Gastroesophageal sphincter (tissue), 4 donors: ENCODE measurements around the gene SYPL1. TPM values are rescaled to one million over a fixed set of nuclear protein-coding genes. Genes with fewer than 3 reads are reported as not detected.

Experiments
- ATAC-seq: fragments of 150-250 bp; one replicate; pipeline ENCODE4 v1.9.1; 2016; ENCODE audit warnings: mild to moderate bottlenecking, moderate library complexity
- H3K27ac ChIP-seq, 4 donors: fragments of 200-600 bp; sonication (generic) in 3 of 4; 1 replicate in 3 of 4; 2 replicates in 1 of 4; pipeline ENCODE4 v1.5.1; 2016 to 2019
- H3K27me3 ChIP-seq: fragments of 200-600 bp; sonication (generic); one replicate; pipeline ENCODE4 v1.5.1; 2019
- H3K36me3 ChIP-seq, 2 donors: fragments of 200-600 bp; sonication (generic); one replicate each; pipeline ENCODE4 v1.5.1; 2019; ENCODE audit warnings: control low read depth in 1 of 2
- H3K4me1 ChIP-seq, 3 donors: fragments of 200-600 bp; sonication (generic); 1 replicate in 2 of 3; 2 replicates in 1 of 3; pipeline ENCODE4 v1.5.1; 2016 to 2019; ENCODE audit warnings: control low read depth in 2 of 3
- H3K4me3 ChIP-seq, 2 donors: fragments of 200-600 bp; sonication (generic); one replicate each; pipeline ENCODE4 v1.5.1; 2019; ENCODE audit warnings: mild to moderate bottlenecking in 1 of 2, moderate library complexity in 1 of 2
- H3K9me3 ChIP-seq, 3 donors: fragments of 200-600 bp; sonication (generic); one replicate each; pipeline ENCODE4 v1.5.1; 2017 to 2019; ENCODE audit warnings: control low read depth in 2 of 3
- CTCF ChIP-seq, 4 experiments: fragments of 200-600 bp in 2 of 4; fragments of 450-650 bp in 2 of 4; sonication (generic) in 1 of 4; IDR thresholded peaks; one replicate each; pipeline ENCODE4 v1.5.1; 2017 to 2019; ENCODE audit warnings: antibody characterized with exemption in 4 of 4, mild to moderate bottlenecking in 2 of 4, moderate library complexity in 2 of 4
- EP300 ChIP-seq: sonication (generic); formaldehyde crosslinking; IDR thresholded peaks from one replicate; pipeline ENCODE4 v1.6.1; 2017; ENCODE audit warnings: antibody characterized with exemption, mild to moderate bottlenecking
- POLR2A ChIP-seq, 2 donors: fragments of 450-650 bp; IDR thresholded peaks; one replicate each; pipeline ENCODE4 v1.6.1; 2017; ENCODE audit warnings: antibody characterized with exemption in 2 of 2, mild to moderate bottlenecking in 2 of 2, moderate library complexity in 1 of 2
- POLR2AphosphoS5 ChIP-seq: sonication (generic); formaldehyde crosslinking; IDR thresholded peaks from one replicate; pipeline ENCODE4 v1.6.1; 2017; ENCODE audit warnings: antibody characterized with exemption
- WGBS, 2 donors: methylation state at CpG; one replicate each; pipeline ENCODE4 v1.1.5; 2018; ENCODE audit warnings: low coverage in 1 of 2; 5-methylcytosine and 5-hydroxymethylcytosine counted together
- total RNA-seq, 4 donors: library from RNA; depleted of rRNA; stranded (reverse); fragments of >200 nt; gene quantifications; one replicate each; pipeline ENCODE4 v1.1.0, GENCODE V29; 2016

The SYPL1 gene
- total RNA-seq, 4 donors from 2014 or later, result 80.0 to 132 (median 93.2) TPM

- ATAC-seq, result no peak
Measured at GRCh38 chr7:106075937-106076336, 36.2 kb downstream of the SYPL1 start.

GRCh38 chr7:106074257-106074656, 37.9 kb downstream of the SYPL1 start:
- TF ChIP-seq POLR2AphosphoS5 (no peak), CTCF (IDR thresholded peaks at IDR 0.05) (no peak), EP300 (no peak), POLR2A (IDR thresholded peaks at IDR 0.05) (no peak)
- H3K9me3 ChIP-seq, result no peaks in the 10 kb centered on the region
- H3K36me3 ChIP-seq, result no peaks in the 10 kb centered on the region
- peak overlapping the region in 2 of 4 donors; percentile 78 to 89 for H3K27ac ChIP-seq
- H3K4me1 ChIP-seq, result peaks cover 9 to 82% (median 29%) of the 10 kb centered on the region in 3 donors
- ATAC-seq, result no peak
- no peaks in the 10 kb centered on the region for H3K27me3 ChIP-seq
- 67 to 79% methylated on average over 3 to 4 of the region's 9 CpGs for WGBS, 2 donors
- H3K4me3 ChIP-seq, result no peak overlapping the region

More at GRCh38 chr7:106075937-106076336, 36.2 kb downstream of the SYPL1 start:
- Histone ChIP-seq H3K27ac (peak overlapping the region in 1 of 4 donors; percentile 53), H3K4me1 (peaks cover 5 to 65% (median 15%) of the 10 kb centered on the region in 3 donors), H3K9me3 (no peaks in the 10 kb centered on the region), H3K27me3 (no peaks in the 10 kb centered on the region), H3K36me3 (no peaks in the 10 kb centered on the region), H3K4me3 (no peak overlapping the region)
- TF ChIP-seq POLR2A (IDR thresholded peaks at IDR 0.05), result no peak
- WGBS, 2 donors, result 22 to 23% methylated on average over 2 of the region's 2 CpGs

GRCh38 chr7:106073701-106074100, 38.4 kb downstream of the SYPL1 start:
- Histone ChIP-seq H3K4me3 (no peak overlapping the region), H3K36me3 (no peaks in the 10 kb centered on the region), H3K27ac (peak overlapping the region in 2 of 4 donors; percentile 78 to 89), H3K27me3 (no peaks in the 10 kb centered on the region), H3K9me3 (no peaks in the 10 kb centered on the region), H3K4me1 (peaks cover 12 to 88% (median 33%) of the 10 kb centered on the region in 3 donors)
- ATAC-seq, result no peak
- 80% methylated on average over 1 of the region's 3 CpGs; no CpG with 5 or more reads in 1 of the 2 donors for WGBS, 2 donors
- TF ChIP-seq POLR2AphosphoS5 (no peak), CTCF (IDR thresholded peaks at IDR 0.05) (no peak), POLR2A (IDR thresholded peaks at IDR 0.05) (no peak), EP300 (no peak)

- TF ChIP-seq CTCF (IDR thresholded peaks at IDR 0.05) (no peak), EP300 (no peak), POLR2A (IDR thresholded peaks at IDR 0.05) (no peak), POLR2AphosphoS5 (no peak)
- ATAC-seq, result no peak
- 68 to 70% methylated on average over 4 of the region's 4 CpGs for WGBS, 2 donors
- Histone ChIP-seq H3K4me1 (peaks cover 15 to 95% (median 36%) of the 10 kb centered on the region in 3 donors), H3K27ac (peak overlapping the region; percentile 11 to 89 (median 82)), H3K36me3 (no peaks in the 10 kb centered on the region), H3K27me3 (no peaks in the 10 kb centered on the region), H3K9me3 (no peaks in the 10 kb centered on the region), H3K4me3 (no peak overlapping the region)
Measured at GRCh38 chr7:106072715-106073091, 39.4 kb downstream of the SYPL1 start.

- no peak for TF ChIP-seq POLR2AphosphoS5
- no peak for TF ChIP-seq EP300
- no peak for TF ChIP-seq POLR2A (IDR thresholded peaks at IDR 0.05)
- no peak for TF ChIP-seq CTCF (IDR thresholded peaks at IDR 0.05)
- H3K36me3 ChIP-seq, result no peaks in the 10 kb centered on the region
- H3K4me3 ChIP-seq, result no peak overlapping the region
- H3K27me3 ChIP-seq, result no peaks in the 10 kb centered on the region
- WGBS, 2 donors, result 9 to 17% methylated on average over 7 to 9 of the region's 9 CpGs
- no peaks in the 10 kb centered on the region for H3K9me3 ChIP-seq
- peaks cover 15 to 97% (median 36%) of the 10 kb centered on the region in 3 donors for H3K4me1 ChIP-seq
- H3K27ac ChIP-seq, result peak overlapping the region; percentile 17 to 89 (median 82)
- ATAC-seq, result peak; percentile 37
Measured at GRCh38 chr7:106071999-106072714, 40.0 kb downstream of the SYPL1 start.
